ENCODE measurements around the gene TRMU. TPM values are rescaled to one million over a fixed set of nuclear protein-coding genes. Genes with fewer than 3 reads are reported as not detected.
"Not testable (repeated sequence)": the region's sequence is repeated elsewhere in the genome, so short reads cannot be mapped to it uniquely, and the experiment has no call there.

TRMU gene
- polyA plus RNA-seq, 1 donor from 2014 or later = 22.1 TPM

DNA sequence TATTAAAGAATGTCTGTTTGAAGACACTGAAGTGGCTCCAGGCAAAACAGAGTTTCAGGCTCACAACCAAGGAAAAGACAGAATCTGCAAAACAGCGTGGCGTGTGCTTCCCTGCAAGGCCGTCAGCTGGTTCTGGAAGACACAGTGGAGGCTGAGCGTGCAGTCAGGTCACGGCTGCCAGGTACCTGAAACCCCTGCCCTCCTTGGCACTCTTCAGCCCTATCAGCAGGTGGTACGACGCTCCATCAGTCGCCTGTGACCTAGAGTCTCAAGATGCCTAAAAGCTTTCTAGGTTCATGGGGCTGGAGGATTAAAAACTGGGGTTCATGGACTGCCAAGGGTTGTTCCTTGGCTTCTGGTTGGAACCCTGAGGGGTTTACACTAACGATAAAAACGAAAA is 65.9 kb downstream of the TRMU start:
- Mint-ChIP-seq H3K4me3 (no peak overlapping the region), H3K27me3 (no peaks in the 10 kb centered on the region), H3K27ac (no peak overlapping the region), H3K9me3 (no peaks in the 10 kb centered on the region), H3K36me3 (peaks cover 6% of the 10 kb centered on the region), H3K4me1 (no peaks in the 10 kb centered on the region)

DNA sequence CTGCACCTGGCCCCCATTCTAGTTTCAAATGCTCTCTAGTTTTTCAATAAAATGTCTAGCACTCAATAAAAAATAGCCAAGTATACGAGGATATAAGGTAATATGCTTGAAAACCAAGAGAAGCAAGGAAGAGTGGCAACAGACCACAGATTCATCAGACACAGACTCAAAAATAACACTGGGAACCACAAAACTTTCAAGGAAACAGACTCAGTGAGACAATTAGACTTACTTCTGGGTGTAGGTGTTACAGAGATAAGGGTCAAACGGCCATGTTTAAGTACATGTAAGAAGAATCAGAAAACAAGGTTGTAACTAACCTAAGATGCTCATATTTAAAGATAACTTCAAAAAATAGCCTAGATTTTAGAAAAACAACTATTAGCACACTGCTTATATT is 67.0 kb downstream of the TRMU start:
- H3K36me3 Mint-ChIP-seq = peaks cover 7% of the 10 kb centered on the region
- H3K27me3 Mint-ChIP-seq = peaks cover 1% of the 10 kb centered on the region
- H3K9me3 Mint-ChIP-seq = no peaks in the 10 kb centered on the region
- H3K4me1 Mint-ChIP-seq = no peaks in the 10 kb centered on the region
- no peak overlapping the region for H3K4me3 Mint-ChIP-seq
- H3K27ac Mint-ChIP-seq = no peak overlapping the region

DNA sequence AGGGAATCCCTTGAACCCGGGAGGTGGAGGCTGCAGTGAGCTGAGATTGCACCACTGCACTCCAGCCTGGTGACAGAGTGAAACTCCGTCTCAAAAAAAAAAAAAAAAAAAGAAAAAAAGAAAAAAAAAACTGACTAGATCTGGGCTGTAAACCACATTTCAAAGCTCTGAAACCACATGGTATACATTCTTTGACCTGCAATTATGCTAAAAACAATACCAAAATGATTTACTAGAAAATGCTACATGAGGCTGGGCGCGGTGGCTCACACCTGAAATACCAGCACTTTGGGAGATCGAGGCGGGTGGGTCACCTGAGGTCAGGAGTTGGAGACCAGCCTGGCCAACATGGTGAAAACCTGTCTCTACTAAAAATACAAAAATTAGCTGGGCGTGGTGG is 68.4 kb downstream of the TRMU start:
- H3K4me1 Mint-ChIP-seq, H3K27ac Mint-ChIP-seq, H3K4me3 Mint-ChIP-seq, H3K36me3 Mint-ChIP-seq, H3K9me3 Mint-ChIP-seq, H3K27me3 Mint-ChIP-seq: not testable (repeated sequence)

DNA sequence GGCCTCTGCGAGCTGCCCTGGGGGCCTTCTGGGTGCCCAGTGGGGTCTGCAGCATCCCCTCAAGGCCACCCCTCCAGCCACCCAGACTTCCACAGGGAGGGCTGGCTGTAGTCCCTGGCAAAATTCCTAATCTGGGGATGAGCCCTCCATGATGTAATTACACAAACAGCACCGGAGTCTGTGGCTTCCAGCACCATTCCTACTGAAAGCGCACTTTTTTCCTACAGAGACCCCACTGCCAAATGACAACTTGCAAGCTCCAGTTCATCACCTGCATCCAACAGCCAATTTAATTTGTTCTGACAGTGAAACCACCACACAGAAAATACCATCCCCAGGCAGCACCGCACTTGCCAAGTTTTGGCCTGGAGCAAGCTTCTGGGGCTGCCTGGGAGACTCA is 70.4 kb downstream of the TRMU start:
- Mint-ChIP-seq H3K4me3 (no peak overlapping the region), H3K9me3 (no peaks in the 10 kb centered on the region), H3K4me1 (no peaks in the 10 kb centered on the region), H3K27me3 (peaks cover 1% of the 10 kb centered on the region), H3K27ac (peak overlapping the region in 1 of 3 donors; percentile 58), H3K36me3 (peaks cover 10% of the 10 kb centered on the region)

DNA sequence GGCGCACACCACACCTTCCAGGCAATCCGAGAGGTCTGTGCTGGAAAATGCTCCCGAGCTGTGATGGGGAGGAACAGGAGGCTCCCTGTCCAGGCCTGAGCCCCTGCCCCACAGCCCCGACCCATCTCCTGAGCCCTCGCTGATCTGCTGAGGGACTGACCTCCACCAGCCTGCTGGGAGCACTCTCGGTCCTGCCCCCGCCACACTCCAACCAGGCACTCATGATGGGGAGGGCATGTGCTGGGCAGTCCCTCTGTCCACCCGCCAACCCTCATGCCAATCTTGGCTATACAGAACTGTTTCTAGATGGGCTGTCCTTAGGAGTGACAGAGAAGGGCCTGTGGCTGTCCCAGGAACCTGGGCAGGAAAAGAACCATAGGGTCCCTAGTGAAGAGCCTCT is 70.8 kb downstream of the TRMU start:
- peaks cover 1% of the 10 kb centered on the region for H3K27me3 Mint-ChIP-seq
- peaks cover 8% of the 10 kb centered on the region for H3K36me3 Mint-ChIP-seq
- no peaks in the 10 kb centered on the region for H3K9me3 Mint-ChIP-seq
- peak overlapping the region in 1 of 3 donors; percentile 58 for H3K27ac Mint-ChIP-seq
- no peaks in the 10 kb centered on the region for H3K4me1 Mint-ChIP-seq
- no peak overlapping the region for H3K4me3 Mint-ChIP-seq

DNA sequence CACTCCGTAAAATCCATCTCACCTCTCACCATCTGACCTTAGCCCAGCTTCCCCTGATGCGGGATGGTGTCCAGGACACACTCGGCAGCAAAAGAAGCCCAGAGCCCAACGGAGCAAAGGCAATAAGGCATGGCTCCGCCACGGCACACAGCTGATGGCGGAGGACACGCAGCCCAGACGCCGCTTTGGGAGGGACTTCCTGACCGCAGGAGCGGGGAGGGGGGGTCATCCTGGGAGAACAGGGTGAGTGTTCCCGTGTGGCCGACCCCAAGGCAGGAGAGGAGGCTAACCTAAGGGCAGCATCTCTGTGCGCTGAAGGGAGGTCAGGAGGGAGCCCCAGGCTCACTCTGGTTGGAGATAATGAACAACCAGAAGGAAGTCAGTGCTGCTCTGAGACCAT is 71.3 kb downstream of the TRMU start:
- H3K27me3 Mint-ChIP-seq = peaks cover 1% of the 10 kb centered on the region
- no peaks in the 10 kb centered on the region for H3K9me3 Mint-ChIP-seq
- H3K27ac Mint-ChIP-seq = no peak overlapping the region
- no peaks in the 10 kb centered on the region for H3K4me1 Mint-ChIP-seq
- H3K4me3 Mint-ChIP-seq = no peak overlapping the region
- peaks cover 7% of the 10 kb centered on the region for H3K36me3 Mint-ChIP-seq

Other genes with a start within 250 kb of the TRMU start
- gene PPARA, start 185.2 kb upstream of the TRMU start, polyA plus RNA-seq = 7.1 TPM
- 13.2 TPM for gene CDPF1, start 85.4 kb upstream of the TRMU start, polyA plus RNA-seq
- gene PKDREJ, start 72.4 kb upstream of the TRMU start, polyA plus RNA-seq = not detected
- gene TTC38, start 67.7 kb upstream of the TRMU start, polyA plus RNA-seq = 7.8 TPM
- not detected for gene GTSE1, start 38.8 kb upstream of the TRMU start, polyA plus RNA-seq
- gene CELSR1, start 201.9 kb downstream of the TRMU start, polyA plus RNA-seq = 5.2 TPM